MCF 10A (cell line): ENCODE measurements around the gene TMEM63A. TPM values are rescaled to one million over a fixed set of nuclear protein-coding genes. Genes with fewer than 3 reads are reported as not detected.

ENCODE experiments used
- BruUV-seq: library from RNA; stranded (reverse); fragments of 400-500 nt; replicated peaks from 2 replicates; lab custom pipeline; 2021; lab: Mats Ljungman, UMichigan
- CTCF ChIA-PET: fragments of 300-600 bp; sonication (Branson Sonifier 250); formaldehyde crosslinking; extraction: SDS; loops from one replicate; lab custom pipeline; 2021; ENCODE audit warnings: antibody characterized with exemption, inconsistent platforms; lab: Yijun Ruan, JAX
- POLR2A ChIA-PET: fragments of 300-600, 350-650 bp; sonication (Branson Sonifier 250); formaldehyde crosslinking; extraction: SDS; loops from one replicate; lab custom pipeline; 2020; ENCODE audit warnings: antibody characterized with exemption, inconsistent platforms; lab: Yijun Ruan, JAX
- DNase-seq: peaks from one replicate; pipeline ENCODE4 v3.0.0-alpha.2; 2018; ENCODE audit not compliant: unreplicated experiment
- H3K27ac Mint-ChIP-seq: one replicate; pipeline ENCODE4 v1.8.0; 2022; ENCODE audit warnings: mild to moderate bottlenecking, low read depth, mixed read lengths; ENCODE audit not compliant: unreplicated experiment
- H3K27me3 Mint-ChIP-seq: one replicate; pipeline ENCODE4 v1.8.0; 2022; ENCODE audit warnings: mixed read lengths; ENCODE audit not compliant: insufficient read depth, unreplicated experiment
- H3K36me3 Mint-ChIP-seq: one replicate; pipeline ENCODE4 v1.8.0; 2022; ENCODE audit warnings: mild to moderate bottlenecking, moderate library complexity, mixed read lengths; ENCODE audit not compliant: insufficient read depth, unreplicated experiment
- H3K4me1 Mint-ChIP-seq: one replicate; pipeline ENCODE4 v1.8.0; 2022; ENCODE audit warnings: mixed read lengths; ENCODE audit not compliant: insufficient read depth, unreplicated experiment
- H3K4me3 Mint-ChIP-seq: one replicate; pipeline ENCODE4 v1.8.0; 2022; ENCODE audit warnings: mild to moderate bottlenecking, moderate library complexity, mixed read lengths; ENCODE audit not compliant: unreplicated experiment
- H3K9me3 Mint-ChIP-seq: one replicate; pipeline ENCODE4 v1.8.0; 2022; ENCODE audit warnings: mixed read lengths; ENCODE audit not compliant: unreplicated experiment
- CTCF ChIP-seq: fragments of 200-600 bp; IDR thresholded peaks from one replicate; pipeline ENCODE4 v1.8.0; 2022; ENCODE audit warnings: antibody characterized with exemption, mild to moderate bottlenecking; ENCODE audit not compliant: unreplicated experiment
- intact Hi-C: fragments of 100-400 bp; cut with micrococcal nuclease; formaldehyde crosslinking; loops from 2 replicates; pipeline ENCODE4 v1.14.1; 2022
- total RNA-seq: library from RNA; stranded (reverse); gene quantifications from 2 replicates; pipeline ENCODE4 v1.2.3, GENCODE V29; 2022

TMEM63A gene
- total RNA-seq, 1 experiment from 2014 or later: 52.1 TPM

GRCh38 chr1:225917536-225917935 is 35.4 kb upstream of the TMEM63A start:
- CTCF ChIA-PET: interaction anchor here (0.6 to 1.4 kb wide), 6 partner anchors 34 to 437 kb away, joined by 3 to 5 read pairs (median 4); no protein-coding TSS in a partner anchor
- POLR2A ChIA-PET: interaction anchor here (0.6 to 10.0 kb wide), 14 partner anchors 9 to 463 kb away, joined by 3 to 263 read pairs (median 4); partner anchors contain the start of genes EPHX1, LEFTY1, SDE2 and SRP9
- intact Hi-C loops: no loop called here
- TF ChIP-seq CTCF: no peak
- Mint-ChIP-seq H3K9me3 (no peaks in the 10 kb centered on the region), H3K36me3 (peaks cover 55% of the 10 kb centered on the region), H3K27me3 (no peaks in the 10 kb centered on the region), H3K27ac (peak overlapping the region; percentile 17), H3K4me3 (no peak overlapping the region), H3K4me1 (peaks cover 44% of the 10 kb centered on the region)
- no TSS peak for BruUV-seq
- peak; percentile 90 for DNase-seq

GRCh38 chr1:225917101-225917500 is 34.9 kb upstream of the TMEM63A start:
- ChIA-PET POLR2A (interaction anchor here (0.6 to 10.0 kb wide), 12 partner anchors 9 to 463 kb away, joined by 3 to 263 read pairs (median 3); partner anchors contain the start of genes EPHX1, LEFTY1, SDE2 and SRP9), CTCF (interaction anchor here (1.0 to 1.2 kb wide), 4 partner anchors 34 to 436 kb away, joined by 3 to 5 read pairs (median 4); no protein-coding TSS in a partner anchor)

GRCh38 chr1:225915538-225915991 is 33.4 kb upstream of the TMEM63A start:
- ChIA-PET POLR2A (interaction anchor here (0.6 to 2.9 kb wide), 3 partner anchors 8 to 152 kb away, joined by 5 to 24 read pairs (median 6); partner anchors contain the start of genes PYCR2 and TMEM63A), CTCF (interaction anchor here (0.6 to 1.0 kb wide), 6 partner anchors 10 to 229 kb away, joined by 3 to 4 read pairs (median 3); partner anchors contain the start of gene TMEM63A)
- Mint-ChIP-seq H3K27ac (no peak overlapping the region), H3K36me3 (peaks cover 40% of the 10 kb centered on the region), H3K9me3 (no peaks in the 10 kb centered on the region), H3K27me3 (no peaks in the 10 kb centered on the region), H3K4me1 (peaks cover 24% of the 10 kb centered on the region), H3K4me3 (no peak overlapping the region)
- BruUV-seq: no TSS peak
- intact Hi-C loops: no loop called here
- no peak for TF ChIP-seq CTCF
- DNase-seq: no peak

More at GRCh38 chr1:225917101-225917500, 34.9 kb upstream of the TMEM63A start:
- no peak for TF ChIP-seq CTCF
- peaks cover 39% of the 10 kb centered on the region for H3K4me1 Mint-ChIP-seq
- no peak overlapping the region for H3K4me3 Mint-ChIP-seq
- H3K27me3 Mint-ChIP-seq: no peaks in the 10 kb centered on the region
- BruUV-seq: no TSS peak
- peak overlapping the region; percentile 17 for H3K27ac Mint-ChIP-seq
- peaks cover 55% of the 10 kb centered on the region for H3K36me3 Mint-ChIP-seq
- DNase-seq: no peak
- intact Hi-C loops: no loop called here
- no peaks in the 10 kb centered on the region for H3K9me3 Mint-ChIP-seq

- no peak for DNase-seq
- no TSS peak for BruUV-seq
- Mint-ChIP-seq H3K27me3 (no peaks in the 10 kb centered on the region), H3K36me3 (peaks cover 34% of the 10 kb centered on the region), H3K27ac (no peak overlapping the region), H3K4me1 (peaks cover 18% of the 10 kb centered on the region), H3K9me3 (no peaks in the 10 kb centered on the region), H3K4me3 (no peak overlapping the region)
- POLR2A ChIA-PET: interaction anchor here (1.7 to 2.9 kb wide), 2 partner anchors 9 to 33 kb away, joined by 6 to 24 read pairs; partner anchors contain the start of genes PYCR2 and TMEM63A
- intact Hi-C loops: no loop called here
- no peak for TF ChIP-seq CTCF
- CTCF ChIA-PET: interaction anchor here (0.6 to 0.7 kb wide), 3 partner anchors 33 to 150 kb away, joined by 3 to 4 read pairs (median 3); partner anchors contain the start of gene TMEM63A
Observed at GRCh38 chr1:225914947-225915346, 32.8 kb upstream of the TMEM63A start.
